Measurements from ENCODE around the gene EPHB1. TPM values are rescaled to one million over a fixed set of nuclear protein-coding genes. Genes with fewer than 3 reads are reported as not detected.
"Not testable (repeated sequence)": the region's sequence is repeated elsewhere in the genome, so short reads cannot be mapped to it uniquely, and the experiment has no call there.

EPHB1 gene
- total RNA-seq, 4 donors from 2014 or later, result 2.3 to 5.6 (median 4.6) TPM

DNA sequence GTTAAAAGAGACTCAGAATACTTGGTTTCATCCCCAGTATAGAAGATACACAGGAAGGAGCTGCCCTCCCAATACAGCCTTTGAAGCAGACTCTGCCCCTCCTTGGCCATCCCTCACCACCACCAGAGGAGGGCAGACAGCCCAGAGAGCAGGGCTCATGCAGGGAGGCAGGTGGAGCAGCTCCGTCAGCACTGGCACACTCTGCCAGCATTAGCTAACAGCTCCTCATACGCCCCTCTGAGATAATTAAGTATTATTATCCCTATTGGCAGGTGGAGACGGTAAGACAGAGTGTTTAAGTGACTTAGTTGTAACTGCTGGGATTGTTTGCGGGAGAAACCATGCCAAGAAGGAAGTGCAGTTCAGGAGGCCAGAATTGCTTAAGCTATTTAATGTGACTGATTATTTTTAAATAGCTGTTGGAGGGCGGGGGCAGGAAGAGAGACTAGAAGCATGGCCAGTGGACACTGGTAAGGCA, 434.0 kb downstream of the EPHB1 start:
- Histone ChIP-seq H3K4me3 (replicated peaks in 1 of 3) (no peak overlapping the region), H3K4me1 (no peaks in the 10 kb centered on the region), H3K9me3 (no peaks in the 10 kb centered on the region), H3K36me3 (no peaks in the 10 kb centered on the region), H3K27ac (no peak overlapping the region), H3K27me3 (no peaks in the 10 kb centered on the region)
- 59 to 60% methylated on average over 5 of the region's 5 CpGs for WGBS, 2 donors
- DNase-seq, result no peak
- intact Hi-C loops (cut with DNase I), result no loop called here
- TF ChIP-seq, protein P1, sequence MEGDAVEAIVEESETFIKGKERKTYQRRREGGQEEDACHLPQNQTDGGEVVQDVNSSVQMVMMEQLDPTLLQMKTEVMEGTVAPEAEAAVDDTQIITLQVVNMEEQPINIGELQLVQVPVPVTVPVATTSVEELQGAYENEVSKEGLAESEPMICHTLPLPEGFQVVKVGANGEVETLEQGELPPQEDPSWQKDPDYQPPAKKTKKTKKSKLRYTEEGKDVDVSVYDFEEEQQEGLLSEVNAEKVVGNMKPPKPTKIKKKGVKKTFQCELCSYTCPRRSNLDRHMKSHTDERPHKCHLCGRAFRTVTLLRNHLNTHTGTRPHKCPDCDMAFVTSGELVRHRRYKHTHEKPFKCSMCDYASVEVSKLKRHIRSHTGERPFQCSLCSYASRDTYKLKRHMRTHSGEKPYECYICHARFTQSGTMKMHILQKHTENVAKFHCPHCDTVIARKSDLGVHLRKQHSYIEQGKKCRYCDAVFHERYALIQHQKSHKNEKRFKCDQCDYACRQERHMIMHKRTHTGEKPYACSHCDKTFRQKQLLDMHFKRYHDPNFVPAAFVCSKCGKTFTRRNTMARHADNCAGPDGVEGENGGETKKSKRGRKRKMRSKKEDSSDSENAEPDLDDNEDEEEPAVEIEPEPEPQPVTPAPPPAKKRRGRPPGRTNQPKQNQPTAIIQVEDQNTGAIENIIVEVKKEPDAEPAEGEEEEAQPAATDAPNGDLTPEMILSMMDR (IDR thresholded peaks at IDR 0.05), result no peak
- no peak for TF ChIP-seq POLR2A (IDR thresholded peaks at IDR 0.05)

DNA sequence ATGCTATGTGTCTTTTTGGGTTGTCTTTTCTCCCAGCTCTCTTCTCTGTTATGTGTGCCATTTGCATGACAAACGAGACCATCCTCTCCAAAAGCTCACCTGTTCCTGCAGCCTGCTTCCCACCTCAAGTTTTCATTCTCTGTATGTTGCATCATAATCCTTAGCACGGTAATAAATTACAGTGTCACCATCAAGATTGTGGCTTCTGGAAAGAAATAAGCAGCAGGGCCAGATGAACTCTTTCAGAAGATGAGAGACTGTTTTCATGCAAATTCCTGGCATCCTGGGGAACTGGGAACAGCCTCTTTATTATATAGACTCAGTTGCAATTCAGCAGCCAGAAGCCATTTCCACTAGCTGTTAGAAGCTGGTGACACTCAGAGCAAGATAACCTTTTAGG, 436.7 kb downstream of the EPHB1 start:
- Histone ChIP-seq H3K4me3 (replicated peaks in 1 of 3) (no peak overlapping the region), H3K27me3 (no peaks in the 10 kb centered on the region), H3K27ac (no peak overlapping the region), H3K36me3 (no peaks in the 10 kb centered on the region), H3K4me1 (no peaks in the 10 kb centered on the region), H3K9me3 (no peaks in the 10 kb centered on the region)
- intact Hi-C loops (cut with DNase I), result no loop called here
- TF ChIP-seq, protein P1 (IDR thresholded peaks at IDR 0.05), result no peak
- TF ChIP-seq POLR2A (IDR thresholded peaks at IDR 0.05), result no peak
- no peak for DNase-seq
- WGBS, 2 donors, result 59 to 70% methylated on average over 2 of the region's 2 CpGs

DNA sequence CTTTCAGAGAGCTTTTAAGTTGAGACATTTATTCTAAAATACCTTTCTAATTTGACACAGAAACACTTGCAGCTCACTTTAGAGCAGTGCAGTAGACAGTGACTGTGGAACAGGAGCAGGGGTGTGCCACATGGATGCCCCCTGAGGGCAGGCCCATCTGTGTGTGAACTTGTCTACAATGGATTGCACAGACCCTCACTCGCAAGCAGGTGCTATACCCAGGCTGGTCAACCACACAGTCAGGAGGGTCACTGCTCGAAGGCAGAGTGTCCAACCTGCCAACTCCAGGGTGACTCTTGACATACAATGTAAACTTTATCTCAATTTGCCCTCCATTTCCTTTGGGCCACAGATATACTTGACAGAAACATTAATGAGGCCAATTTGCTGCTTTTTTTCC, 437.2 kb downstream of the EPHB1 start:
- Histone ChIP-seq H3K4me3 (replicated peaks in 1 of 3) (no peak overlapping the region), H3K9me3 (no peaks in the 10 kb centered on the region), H3K27me3 (no peaks in the 10 kb centered on the region), H3K27ac (no peak overlapping the region), H3K4me1 (no peaks in the 10 kb centered on the region), H3K36me3 (no peaks in the 10 kb centered on the region)
- no peak for DNase-seq
- TF ChIP-seq, protein P1 (IDR thresholded peaks at IDR 0.05), result no peak
- no peak for TF ChIP-seq POLR2A (IDR thresholded peaks at IDR 0.05)
- intact Hi-C loops (cut with DNase I), result no loop called here
- 85 to 93% methylated on average over 2 of the region's 2 CpGs for WGBS, 2 donors

DNA sequence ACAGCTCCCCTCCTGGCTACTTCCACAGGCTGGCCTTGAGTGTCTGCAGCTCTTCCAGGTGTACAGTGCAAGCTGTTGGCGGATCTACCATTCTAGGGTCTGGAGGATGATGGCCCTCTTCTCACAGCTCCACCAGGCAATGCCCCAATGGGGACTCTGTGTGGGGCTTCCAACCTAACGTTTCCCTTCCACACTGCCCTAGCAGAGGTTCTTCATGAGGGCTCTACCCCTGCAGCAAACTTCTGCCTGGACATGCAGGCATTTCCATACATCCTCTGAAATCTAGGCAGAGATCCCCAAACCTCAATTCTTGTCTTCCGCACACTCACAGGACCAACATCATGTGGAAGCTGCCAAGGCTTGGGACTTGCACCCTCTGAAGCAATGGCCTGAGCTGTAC, 438.4 kb downstream of the EPHB1 start:
- WGBS, 2 donors, result 89 to 93% methylated on average over 1 to 3 of the region's 3 CpGs
- H3K36me3 ChIP-seq; DNase-seq; H3K27ac ChIP-seq; intact Hi-C loops (cut with DNase I); H3K9me3 ChIP-seq; H3K4me3 ChIP-seq (replicated peaks in 1 of 3); H3K4me1 ChIP-seq; H3K27me3 ChIP-seq: not testable (repeated sequence)

DNA sequence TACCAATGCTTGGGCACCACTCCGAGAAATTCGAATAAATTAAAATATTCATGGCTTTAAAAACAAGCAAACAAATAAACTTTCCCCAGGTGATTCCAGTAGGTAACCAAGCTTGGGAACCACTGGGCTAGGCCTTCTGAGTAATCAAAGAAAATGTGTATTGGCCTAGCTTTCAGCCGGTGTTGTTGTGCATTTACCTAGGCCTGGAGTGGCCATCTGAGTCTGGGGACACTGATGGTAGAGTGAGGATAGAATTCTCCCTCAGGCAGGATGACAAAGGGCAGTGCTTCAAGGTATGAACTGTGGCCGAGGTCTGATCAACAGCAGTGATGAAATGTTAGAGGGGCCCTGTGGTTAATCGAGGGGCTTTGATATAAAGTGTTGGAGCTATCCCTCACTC, 440.5 kb downstream of the EPHB1 start:
- H3K27me3 ChIP-seq, result no peaks in the 10 kb centered on the region
- intact Hi-C loops (cut with DNase I), result no loop called here
- TF ChIP-seq, protein P1 (IDR thresholded peaks at IDR 0.05), result no peak
- no peak for TF ChIP-seq POLR2A (IDR thresholded peaks at IDR 0.05)
- H3K36me3 ChIP-seq, result no peaks in the 10 kb centered on the region
- no peaks in the 10 kb centered on the region for H3K9me3 ChIP-seq
- H3K4me3 ChIP-seq (replicated peaks in 1 of 3), result no peak overlapping the region
- H3K4me1 ChIP-seq, result peaks cover 4% of the 10 kb centered on the region in 2 donors
- 91 to 94% methylated on average over 5 of the region's 5 CpGs for WGBS, 2 donors
- H3K27ac ChIP-seq, result no peak overlapping the region
- no peak for DNase-seq

Measured in thyroid gland (tissue), 4 donors.